Thymus (tissue), 14 donors: ENCODE measurements around the gene P2RY6. TPM values are rescaled to one million over a fixed set of nuclear protein-coding genes. Genes with fewer than 3 reads are reported as not detected.

Source experiments
- DNase-seq, 9 donors: peaks; one replicate each; pipeline ENCODE4 v3.0.0-alpha.2; 2013; ENCODE audit warnings: low spot score in 9 of 9, low read depth in 6 of 9, missing footprints in 1 of 9
- H3K27ac ChIP-seq, 2 donors: one replicate each; pipeline ENCODE4 v1.5.1; 2013; ENCODE audit warnings: control low read depth in 1 of 2, low read depth in 1 of 2, low read length in 1 of 2, mild to moderate bottlenecking in 1 of 2, moderate library complexity in 1 of 2
- H3K27me3 ChIP-seq, 2 donors: one replicate each; pipeline ENCODE4 v1.5.1; 2013; ENCODE audit warnings: low read length in 1 of 2; ENCODE audit not compliant: control insufficient read depth in 2 of 2, insufficient read depth in 1 of 2
- H3K36me3 ChIP-seq, 2 donors: one replicate each; pipeline ENCODE4 v1.5.1; 2013; ENCODE audit warnings: low read length in 1 of 2, mild to moderate bottlenecking in 1 of 2, moderate library complexity in 1 of 2; ENCODE audit not compliant: control insufficient read depth in 2 of 2, insufficient read depth in 2 of 2
- H3K4me1 ChIP-seq, 2 donors: one replicate each; pipeline ENCODE4 v1.5.1; 2013; ENCODE audit warnings: low read length in 2 of 2; ENCODE audit not compliant: control insufficient read depth in 2 of 2, insufficient read depth in 2 of 2
- H3K4me3 ChIP-seq, 2 donors: one replicate each; pipeline ENCODE4 v1.5.1; 2013; ENCODE audit warnings: low read length in 2 of 2, control low read depth in 1 of 2, mild to moderate bottlenecking in 1 of 2
- H3K9me3 ChIP-seq, 2 donors: one replicate each; pipeline ENCODE4 v1.5.1; 2013; ENCODE audit warnings: low read length in 1 of 2, mild to moderate bottlenecking in 1 of 2; ENCODE audit not compliant: control insufficient read depth in 2 of 2, insufficient read depth in 1 of 2
- WGBS: extraction: QIAGEN DNeasy Blood & Tissue Kit; methylation state at CpG from one replicate; pipeline ENCODE4 v1.1.7; 2013; 5-methylcytosine and 5-hydroxymethylcytosine counted together
- long read RNA-seq, 10 donors: transcript quantifications; one replicate each; lab custom pipeline, GENCODE V29; 2026
- polyA plus RNA-seq: library from polyadenylated mRNA; stranded (reverse); fragments of 200-250 nt; gene quantifications from one replicate; pipeline ENCODE4 v1.2.3, GENCODE V29; 2013
- total RNA-seq: library from RNA; stranded (reverse); fragments of 120-200 nt; gene quantifications from one replicate; pipeline ENCODE4 v1.2.4, GENCODE V29; 2013
- donor health status: healthy.

P2RY6 gene, protein sequence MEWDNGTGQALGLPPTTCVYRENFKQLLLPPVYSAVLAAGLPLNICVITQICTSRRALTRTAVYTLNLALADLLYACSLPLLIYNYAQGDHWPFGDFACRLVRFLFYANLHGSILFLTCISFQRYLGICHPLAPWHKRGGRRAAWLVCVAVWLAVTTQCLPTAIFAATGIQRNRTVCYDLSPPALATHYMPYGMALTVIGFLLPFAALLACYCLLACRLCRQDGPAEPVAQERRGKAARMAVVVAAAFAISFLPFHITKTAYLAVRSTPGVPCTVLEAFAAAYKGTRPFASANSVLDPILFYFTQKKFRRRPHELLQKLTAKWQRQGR
- total RNA-seq (1.3 TPM), polyA plus RNA-seq (2.9 TPM)
- long read RNA-seq, donor 1, partial matches to known transcripts: 0 of 1 reads
- long read RNA-seq, donor 1, other reads (novel, unspliced or antisense): 0 of 1 reads
- long read RNA-seq, donor 2: 0 reads
- long read RNA-seq, donor 3, partial matches to known transcripts: 0 of 2 reads
- long read RNA-seq, donor 3, other reads (novel, unspliced or antisense): 0 of 2 reads
- long read RNA-seq, donor 4, partial matches to known transcripts: 0 of 1 reads
- long read RNA-seq, donor 4, other reads (novel, unspliced or antisense): 0 of 1 reads
- long read RNA-seq, donor 5, transcript P2RY6-202 (2 exons, 2,398 nt): major isoform, 6 of 9 reads
- long read RNA-seq, donor 5, partial matches to known transcripts: 0 of 9 reads
- long read RNA-seq, donor 5, other reads (novel, unspliced or antisense): 0 of 9 reads
- long read RNA-seq, donor 6, partial matches to known transcripts: 0 of 1 reads
- long read RNA-seq, donor 6, other reads (novel, unspliced or antisense): 0 of 1 reads
- long read RNA-seq, donor 7, partial matches to known transcripts: 0 of 2 reads
- long read RNA-seq, donor 7, other reads (novel, unspliced or antisense): 0 of 2 reads
- long read RNA-seq, donor 8: 0 reads
- long read RNA-seq, donor 9: 0 reads
- long read RNA-seq, donor 10, partial matches to known transcripts: 0 of 2 reads
- long read RNA-seq, donor 10, other reads (novel, unspliced or antisense): 0 of 2 reads

DNA sequence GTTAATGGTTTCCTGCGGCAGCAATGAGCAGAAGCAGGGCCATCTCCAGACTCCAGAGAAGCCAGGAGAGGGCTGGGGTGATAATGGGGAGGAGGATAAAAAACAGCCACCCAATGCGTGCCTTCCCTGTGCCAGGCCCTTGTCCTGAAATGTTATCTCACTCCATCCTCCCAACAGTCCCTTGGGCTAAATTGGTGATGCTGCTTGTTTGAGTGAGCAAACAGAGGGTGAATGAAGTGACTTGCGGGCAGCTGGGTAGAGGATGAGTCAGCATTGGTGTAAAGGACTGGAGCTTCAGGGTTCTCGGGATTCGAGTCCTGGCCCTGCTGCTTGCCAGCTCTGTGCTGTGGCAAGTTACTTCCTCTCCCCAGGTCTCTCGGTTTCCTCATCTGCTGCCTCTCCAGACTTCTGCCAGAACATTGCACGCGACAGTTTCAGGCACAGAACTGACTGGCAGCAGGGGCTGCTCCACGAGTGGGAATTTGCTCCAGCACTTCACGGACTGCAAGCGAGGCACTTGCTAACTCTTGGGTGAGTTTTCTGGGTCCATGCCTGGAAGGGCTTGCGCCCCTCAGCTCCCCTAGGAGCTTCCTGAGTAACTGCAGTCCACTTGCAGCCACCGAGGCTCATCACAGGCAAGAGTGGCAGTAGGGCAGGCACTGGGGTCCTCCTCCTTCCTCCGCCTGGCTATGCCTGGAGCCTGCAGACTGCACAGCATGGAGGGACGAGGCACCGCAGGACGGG, at the start of gene P2RY6:
Gene P2RY6 (plus strand): TSS at position 403 of the 744 bp plus-strand sequence. CDS start 24,181 bp downstream, outside the sequence.
- no peak for DNase-seq

DNA sequence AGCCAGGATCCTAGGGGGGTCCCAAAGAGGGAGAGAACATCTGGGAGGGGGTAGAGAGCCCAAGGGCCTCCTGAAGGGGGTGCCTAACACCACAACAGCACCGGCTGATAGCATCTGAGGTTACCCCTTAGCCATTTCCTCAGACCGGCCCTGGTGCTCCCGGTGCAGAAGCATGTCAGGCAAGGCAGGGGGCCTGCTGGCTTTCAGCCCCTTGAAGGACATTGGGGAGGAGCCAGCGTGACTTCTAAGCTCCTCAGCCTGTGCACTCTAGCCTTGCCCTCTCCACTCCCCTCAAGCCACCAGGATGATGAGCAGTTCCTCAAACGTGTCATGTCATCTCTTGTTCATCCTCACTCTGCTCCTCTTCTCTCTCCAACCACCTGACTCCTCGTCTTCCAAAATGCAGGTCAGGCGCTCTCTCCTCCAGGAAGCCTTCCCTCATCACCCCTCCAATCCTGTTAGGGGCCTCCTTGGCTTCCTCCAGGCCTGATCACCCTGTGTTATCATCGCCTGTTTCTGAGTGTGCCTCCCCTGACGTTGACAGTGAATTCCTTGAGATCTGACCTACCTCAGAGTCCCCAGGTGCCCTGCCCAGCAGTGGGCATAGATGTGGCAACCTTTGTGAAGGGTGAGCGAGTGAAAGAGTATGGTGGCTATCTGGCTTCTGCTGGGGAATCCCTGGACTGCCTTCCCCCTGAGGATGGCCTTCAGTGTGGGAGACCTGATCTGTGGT, 48.0 kb upstream of the P2RY6 start:
- Histone ChIP-seq H3K9me3 (no peaks in the 10 kb centered on the region), H3K27ac (no peak overlapping the region), H3K4me3 (no peak overlapping the region), H3K36me3 (no peaks in the 10 kb centered on the region), H3K4me1 (no peaks in the 10 kb centered on the region), H3K27me3 (peaks cover 0 to 13% of the 10 kb centered on the region in 2 donors)
- DNase-seq: no peak
- WGBS: 54% methylated on average over 10 of the region's 10 CpGs

More for the DNA sequence above, at the start of gene P2RY6:
- Histone ChIP-seq H3K27ac (no peak within 1 kb of the TSS), H3K4me3 (peak within 1 kb of the TSS in 1 of 2 donors; percentile 2), H3K9me3 (no peaks in the 10 kb centered on the region), H3K27me3 (no peaks in the 10 kb centered on the region), H3K36me3 (no peaks in the 10 kb centered on the region), H3K4me1 (peaks cover 0 to 2% of the 10 kb centered on the region in 2 donors)
- 84% methylated on average over 17 of the region's 17 CpGs for WGBS

DNA sequence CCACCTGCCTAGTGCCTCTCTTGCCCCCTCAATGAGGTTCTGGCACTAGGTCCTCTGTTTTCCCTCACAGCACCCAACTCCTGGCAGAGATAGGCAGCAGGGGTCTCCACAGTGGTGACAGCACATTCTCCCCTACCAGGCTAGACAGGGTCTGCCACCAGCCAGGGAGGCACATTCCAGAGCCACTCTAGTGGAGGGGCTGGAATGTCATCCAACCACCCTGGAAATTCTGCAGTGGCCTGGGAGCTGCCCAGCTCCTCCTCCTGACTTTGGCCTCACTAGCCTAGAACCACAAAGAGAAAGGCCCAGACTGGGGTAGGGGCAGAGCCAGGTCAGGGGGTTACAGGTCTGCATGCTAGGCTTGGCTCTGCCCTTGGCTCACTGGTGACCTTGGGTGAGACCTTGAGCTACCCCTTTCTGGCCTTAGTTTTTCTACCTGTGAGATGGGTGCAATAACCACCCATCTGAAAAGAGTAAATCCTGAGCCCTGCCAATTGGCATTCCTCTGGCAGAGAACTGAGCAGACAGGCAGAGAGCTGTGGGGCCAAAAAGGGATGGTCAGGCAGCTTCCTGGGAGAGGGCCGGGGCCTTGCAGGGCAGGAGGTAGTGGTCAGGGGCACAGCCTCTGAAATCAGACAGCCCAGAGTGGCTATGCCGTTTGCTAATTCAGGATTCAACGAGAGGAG, 47.0 kb upstream of the P2RY6 start:
- peaks cover 0 to 3% of the 10 kb centered on the region in 2 donors for H3K27me3 ChIP-seq
- no peak overlapping the region for H3K27ac ChIP-seq
- 80% methylated on average over 3 of the region's 3 CpGs for WGBS
- no peak overlapping the region for H3K4me3 ChIP-seq
- no peaks in the 10 kb centered on the region for H3K36me3 ChIP-seq
- no peak for DNase-seq
- H3K9me3 ChIP-seq: no peaks in the 10 kb centered on the region
- H3K4me1 ChIP-seq: no peaks in the 10 kb centered on the region

DNA sequence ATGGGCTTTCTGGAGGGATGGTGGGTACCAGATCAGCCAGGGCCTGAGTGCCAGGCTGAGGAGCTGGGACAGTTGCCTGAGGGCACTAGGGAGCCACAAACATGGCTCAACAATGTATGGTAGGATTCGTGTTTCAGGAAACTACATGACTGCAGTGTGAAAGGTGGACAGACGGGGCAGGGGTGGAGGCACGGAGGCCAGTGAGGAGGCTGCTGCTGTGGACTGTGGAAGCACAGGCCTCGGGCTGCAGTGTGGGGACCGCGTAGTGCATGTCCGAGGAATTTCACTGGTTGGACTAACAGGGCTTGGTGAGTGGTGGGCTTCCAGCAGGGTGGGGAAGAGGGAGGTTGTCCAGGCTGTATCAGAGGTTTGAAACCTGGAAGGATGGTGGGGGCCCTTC, 46.3 kb upstream of the P2RY6 start:
- DNase-seq: no peak
- no peaks in the 10 kb centered on the region for H3K4me1 ChIP-seq
- WGBS: 97% methylated on average over 7 of the region's 7 CpGs

DNA sequence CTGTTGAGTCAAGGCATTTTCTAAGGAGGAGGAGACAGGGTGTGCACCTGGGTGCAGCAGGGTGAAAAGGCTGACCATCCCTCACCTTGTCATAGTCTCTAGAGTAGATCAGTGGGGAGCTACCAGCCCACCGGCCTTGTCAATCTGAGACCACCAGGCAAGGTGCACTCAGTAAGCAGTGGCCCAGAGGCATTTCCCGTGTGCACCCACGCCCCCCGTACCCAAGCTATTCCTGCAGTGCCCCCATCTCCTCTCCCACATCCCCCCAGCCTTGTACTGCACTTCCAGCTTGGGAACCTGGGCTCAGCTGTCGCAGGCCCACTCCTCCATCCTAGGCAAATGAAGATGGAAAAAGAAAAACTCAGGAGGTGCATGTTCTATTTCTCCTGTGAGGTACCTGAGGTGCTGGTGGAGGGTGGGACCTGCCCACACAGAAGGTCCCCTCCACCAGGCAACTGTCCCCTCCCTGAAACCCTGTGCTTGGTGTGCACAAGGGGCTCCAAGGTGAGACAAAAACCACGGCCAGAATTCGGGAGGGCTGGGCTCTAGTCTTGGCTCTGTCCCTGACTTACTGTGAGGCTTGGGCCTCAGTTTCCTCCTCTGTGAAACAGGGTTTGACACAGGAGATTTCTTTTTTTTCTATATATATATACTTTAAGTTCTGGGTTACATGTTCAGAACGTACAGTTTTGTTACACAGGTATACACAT, 45.7 kb upstream of the P2RY6 start:
- no peaks in the 10 kb centered on the region for H3K36me3 ChIP-seq
- no peak overlapping the region for H3K27ac ChIP-seq
- DNase-seq: no peak
- H3K4me1 ChIP-seq: no peaks in the 10 kb centered on the region
- H3K4me3 ChIP-seq: no peak overlapping the region
- no peaks in the 10 kb centered on the region for H3K27me3 ChIP-seq
- no peaks in the 10 kb centered on the region for H3K9me3 ChIP-seq
- 92% methylated on average over 8 of the region's 8 CpGs for WGBS

More for the DNA sequence above, 46.3 kb upstream of the P2RY6 start:
- Histone ChIP-seq H3K27me3 (no peaks in the 10 kb centered on the region), H3K9me3 (no peaks in the 10 kb centered on the region), H3K27ac (no peak overlapping the region), H3K4me3 (no peak overlapping the region), H3K36me3 (no peaks in the 10 kb centered on the region)

DNA sequence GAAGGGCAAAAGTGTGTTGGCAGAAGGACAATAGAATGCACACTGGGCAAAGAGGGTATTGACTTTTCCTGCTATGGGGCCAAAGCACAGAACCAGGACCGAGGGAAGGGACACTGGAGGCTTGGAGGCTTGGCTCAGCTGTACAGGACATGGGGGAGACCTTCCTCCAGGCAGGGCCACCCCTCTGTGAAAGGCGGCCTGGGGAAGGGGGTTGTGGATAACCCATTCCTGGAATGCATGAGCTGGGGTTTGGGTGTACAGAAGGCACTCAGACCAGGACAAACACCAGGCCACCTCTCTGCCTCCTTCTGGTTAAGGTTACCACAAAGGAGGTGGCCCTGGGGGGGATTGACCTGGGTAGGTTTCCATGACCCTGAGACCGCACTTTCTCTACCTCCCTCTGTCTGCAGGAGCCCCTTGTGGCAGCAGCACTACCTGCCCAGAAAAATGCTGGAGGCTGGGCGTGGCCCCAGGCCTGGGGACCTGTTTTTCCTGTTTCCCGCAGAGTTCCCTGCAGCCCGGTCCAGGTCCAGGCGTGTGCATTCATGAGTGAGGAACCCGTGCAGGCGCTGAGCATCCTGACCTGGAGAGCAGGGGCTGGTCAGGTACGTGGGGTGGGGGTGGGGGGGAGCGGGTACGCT, 44.4 kb upstream of the P2RY6 start:
- no peaks in the 10 kb centered on the region for H3K9me3 ChIP-seq
- H3K4me3 ChIP-seq: no peak overlapping the region
- no peaks in the 10 kb centered on the region for H3K4me1 ChIP-seq
- DNase-seq: no peak
- no peak overlapping the region for H3K27ac ChIP-seq
- 93% methylated on average over 12 of the region's 12 CpGs for WGBS
- no peaks in the 10 kb centered on the region for H3K36me3 ChIP-seq
- no peaks in the 10 kb centered on the region for H3K27me3 ChIP-seq

DNA sequence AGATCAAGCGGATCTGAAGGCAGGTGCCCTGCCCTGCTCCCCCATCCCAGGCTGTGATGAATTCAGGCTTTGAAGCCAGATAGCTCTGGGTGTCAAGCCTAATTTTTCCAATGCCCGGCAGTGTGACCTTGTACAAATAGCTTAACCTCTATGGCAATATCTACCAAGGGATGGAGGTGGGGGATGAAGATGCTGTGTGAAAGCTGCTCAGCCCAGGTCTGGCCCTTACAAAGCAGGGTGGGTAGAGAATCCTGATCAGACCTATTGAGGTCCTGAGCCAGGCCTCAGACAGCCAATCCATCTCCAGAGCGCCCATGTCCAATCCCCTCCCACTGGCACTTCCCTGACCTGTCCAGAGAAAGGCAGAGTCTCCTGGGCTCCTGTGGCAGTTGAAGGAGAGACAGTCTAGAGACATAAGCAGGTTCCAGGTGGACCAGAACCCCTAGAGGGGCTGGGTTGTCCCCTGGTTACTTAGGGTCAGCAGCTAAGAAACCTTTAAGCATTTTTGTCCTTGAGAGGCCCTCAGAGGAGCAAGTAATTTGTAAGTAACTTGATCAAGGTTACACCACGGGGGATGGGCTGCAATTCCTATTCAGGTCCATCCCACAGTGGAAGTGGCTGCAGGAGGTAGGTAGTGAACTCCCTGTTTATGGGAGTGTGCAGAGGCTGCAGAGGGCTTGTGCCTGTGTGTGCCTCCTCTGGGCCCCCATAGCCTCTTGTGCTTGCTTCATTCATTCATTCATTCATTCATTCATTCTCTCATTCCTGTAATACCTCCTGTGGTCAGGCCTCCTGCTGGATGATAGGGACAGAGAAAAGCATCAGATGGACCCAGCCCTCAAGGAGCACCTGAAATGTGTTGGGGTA, 43.6 kb upstream of the P2RY6 start:
- no peak overlapping the region for H3K27ac ChIP-seq
- no peaks in the 10 kb centered on the region for H3K9me3 ChIP-seq
- DNase-seq: no peak
- no peaks in the 10 kb centered on the region for H3K4me1 ChIP-seq
- no peak overlapping the region for H3K4me3 ChIP-seq
- H3K36me3 ChIP-seq: no peaks in the 10 kb centered on the region
- WGBS: 95% methylated on average over 4 of the region's 4 CpGs
- H3K27me3 ChIP-seq: no peaks in the 10 kb centered on the region
